Measurements from ENCODE around the gene STK32B. TPM values are rescaled to one million over a fixed set of nuclear protein-coding genes. Genes with fewer than 3 reads are reported as not detected.

The STK32B gene
- total RNA-seq, 1 donor from 2014 or later, result 3.5 TPM

DNA sequence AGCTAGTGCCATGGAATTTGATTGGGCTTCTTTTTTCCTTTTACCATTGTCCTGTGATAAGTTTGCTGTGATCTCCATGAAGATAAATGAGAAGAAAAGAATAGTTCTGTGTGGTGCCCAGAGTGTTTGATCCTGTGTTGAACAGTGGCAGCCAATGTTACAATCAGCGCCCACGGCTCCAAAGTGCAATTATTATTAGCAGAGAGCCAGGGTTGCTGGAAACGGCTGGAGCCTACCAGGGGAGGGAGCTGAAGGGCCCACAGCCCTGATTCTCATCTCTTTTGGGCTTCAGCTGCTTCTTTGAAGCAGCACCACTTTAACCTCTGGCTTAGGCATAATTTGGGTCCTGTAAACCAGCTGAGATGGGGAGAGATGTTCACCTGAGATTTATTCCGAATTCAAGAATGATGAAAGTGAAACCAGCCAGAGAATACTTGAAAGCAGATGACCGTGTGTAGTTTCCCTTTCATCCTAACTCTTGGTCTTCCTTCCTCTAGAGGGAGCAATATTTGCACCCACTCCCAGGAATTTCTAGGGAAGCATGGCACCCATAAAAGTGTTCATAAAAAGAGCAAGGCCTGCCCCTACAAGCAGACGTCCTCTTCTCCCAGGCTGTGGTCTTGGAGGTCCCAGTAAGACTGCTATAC lies 358.8 kb downstream of the STK32B start:
- no peaks in the 10 kb centered on the region for H3K27me3 Mint-ChIP-seq (ENCODE audit: low read depth)
- peaks cover 7% of the 10 kb centered on the region for H3K36me3 Mint-ChIP-seq (ENCODE audit: low read depth)
- TF ChIP-seq, protein P1, sequence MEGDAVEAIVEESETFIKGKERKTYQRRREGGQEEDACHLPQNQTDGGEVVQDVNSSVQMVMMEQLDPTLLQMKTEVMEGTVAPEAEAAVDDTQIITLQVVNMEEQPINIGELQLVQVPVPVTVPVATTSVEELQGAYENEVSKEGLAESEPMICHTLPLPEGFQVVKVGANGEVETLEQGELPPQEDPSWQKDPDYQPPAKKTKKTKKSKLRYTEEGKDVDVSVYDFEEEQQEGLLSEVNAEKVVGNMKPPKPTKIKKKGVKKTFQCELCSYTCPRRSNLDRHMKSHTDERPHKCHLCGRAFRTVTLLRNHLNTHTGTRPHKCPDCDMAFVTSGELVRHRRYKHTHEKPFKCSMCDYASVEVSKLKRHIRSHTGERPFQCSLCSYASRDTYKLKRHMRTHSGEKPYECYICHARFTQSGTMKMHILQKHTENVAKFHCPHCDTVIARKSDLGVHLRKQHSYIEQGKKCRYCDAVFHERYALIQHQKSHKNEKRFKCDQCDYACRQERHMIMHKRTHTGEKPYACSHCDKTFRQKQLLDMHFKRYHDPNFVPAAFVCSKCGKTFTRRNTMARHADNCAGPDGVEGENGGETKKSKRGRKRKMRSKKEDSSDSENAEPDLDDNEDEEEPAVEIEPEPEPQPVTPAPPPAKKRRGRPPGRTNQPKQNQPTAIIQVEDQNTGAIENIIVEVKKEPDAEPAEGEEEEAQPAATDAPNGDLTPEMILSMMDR (conservative IDR thresholded peaks at IDR 0.05), result no peak
- peaks cover 11% of the 10 kb centered on the region for H3K9me3 Mint-ChIP-seq
- H3K4me3 Mint-ChIP-seq, result no peak overlapping the region
- H3K27ac Mint-ChIP-seq (ENCODE audit: unreplicated experiment), result no peak overlapping the region
- peaks cover 4% of the 10 kb centered on the region for H3K4me1 Mint-ChIP-seq
- DNase-seq (ENCODE audit: low read depth, low spot score), result no peak

- TF ChIP-seq, protein P1 (conservative IDR thresholded peaks at IDR 0.05), result no peak
- no peak overlapping the region for H3K4me3 Mint-ChIP-seq
- peaks cover 4% of the 10 kb centered on the region for H3K4me1 Mint-ChIP-seq
- DNase-seq (ENCODE audit: low read depth, low spot score), result no peak
- peaks cover 3% of the 10 kb centered on the region for H3K36me3 Mint-ChIP-seq (ENCODE audit: low read depth)
- no peak overlapping the region for H3K27ac Mint-ChIP-seq (ENCODE audit: unreplicated experiment)
- peaks cover 4% of the 10 kb centered on the region for H3K9me3 Mint-ChIP-seq
- H3K27me3 Mint-ChIP-seq (ENCODE audit: low read depth), result peaks cover 2% of the 10 kb centered on the region
Measured at GRCh38 chr4:5412296-5412695, 361.0 kb downstream of the STK32B start.

DNA sequence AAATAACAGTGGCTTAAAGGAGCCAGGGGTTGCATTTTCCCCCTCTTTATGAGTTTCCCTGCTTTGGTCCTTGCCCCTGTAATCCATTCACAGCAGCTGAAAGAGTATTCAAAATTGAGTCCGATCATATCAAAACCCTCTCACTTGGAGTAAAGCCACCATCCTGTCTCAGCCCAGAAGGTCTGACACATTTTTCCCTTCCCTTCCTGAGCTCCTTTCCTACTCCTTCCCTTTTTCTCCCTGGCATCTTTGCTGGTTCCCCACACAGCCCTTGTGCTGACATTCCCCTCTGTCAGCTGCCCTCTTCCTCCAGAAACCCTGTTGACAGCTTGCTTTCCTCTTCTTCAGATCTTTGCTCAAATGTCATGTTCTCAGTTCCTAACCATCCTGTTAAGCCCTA lies 361.5 kb downstream of the STK32B start:
- H3K27me3 Mint-ChIP-seq (ENCODE audit: low read depth), result peaks cover 2% of the 10 kb centered on the region
- H3K36me3 Mint-ChIP-seq (ENCODE audit: low read depth), result peaks cover 5% of the 10 kb centered on the region
- no peak for DNase-seq (ENCODE audit: low read depth, low spot score)
- TF ChIP-seq, protein P1 (conservative IDR thresholded peaks at IDR 0.05), result no peak
- peaks cover 4% of the 10 kb centered on the region for H3K9me3 Mint-ChIP-seq
- H3K27ac Mint-ChIP-seq (ENCODE audit: unreplicated experiment), result no peak overlapping the region
- no peak overlapping the region for H3K4me3 Mint-ChIP-seq
- peaks cover 4% of the 10 kb centered on the region for H3K4me1 Mint-ChIP-seq

- no peaks in the 10 kb centered on the region for H3K4me1 Mint-ChIP-seq
- no peak for DNase-seq (ENCODE audit: low read depth, low spot score)
- H3K27ac Mint-ChIP-seq (ENCODE audit: unreplicated experiment), result no peak overlapping the region
- no peak overlapping the region for H3K4me3 Mint-ChIP-seq
- peaks cover 2% of the 10 kb centered on the region for H3K27me3 Mint-ChIP-seq (ENCODE audit: low read depth)
- peaks cover 12% of the 10 kb centered on the region for H3K36me3 Mint-ChIP-seq (ENCODE audit: low read depth)
- TF ChIP-seq, protein P1 (conservative IDR thresholded peaks at IDR 0.05), result no peak
- peaks cover 4% of the 10 kb centered on the region for H3K9me3 Mint-ChIP-seq
Measured at GRCh38 chr4:5416637-5417036, 365.4 kb downstream of the STK32B start.

GRCh38 chr4:5420266-5420665 lies 369.0 kb downstream of the STK32B start:
- Mint-ChIP-seq H3K4me1 (peaks cover 9% of the 10 kb centered on the region), H3K9me3 (peaks cover 4% of the 10 kb centered on the region), H3K27ac (ENCODE audit: unreplicated experiment) (no peak overlapping the region), H3K4me3 (no peak overlapping the region), H3K36me3 (ENCODE audit: low read depth) (peaks cover 12% of the 10 kb centered on the region), H3K27me3 (ENCODE audit: low read depth) (peaks cover 6% of the 10 kb centered on the region)
- TF ChIP-seq, protein P1 (conservative IDR thresholded peaks at IDR 0.05), result no peak
- DNase-seq (ENCODE audit: low read depth, low spot score), result no peak

All from neural crest cell (in vitro differentiated cells).